K562 (cell line): ENCODE measurements around the gene RABL6. TPM values are rescaled to one million over a fixed set of nuclear protein-coding genes. Genes with fewer than 3 reads are reported as not detected.

ENCODE experiments used
- BRCA1 ChIP-seq, 2 experiments: fragments of 450-650 bp in 1 of 2; sonication (generic) in 1 of 2; formaldehyde crosslinking in 1 of 2; IDR thresholded peaks; 2 replicates each; pipeline versions ENCODE4 v1.5.0 to v1.6.1; 2017 to 2020; ENCODE audit warnings: mild to moderate bottlenecking in 1 of 2, missing genetic modification reagents in 1 of 2
- CLOCK ChIP-seq: fragments of 250-450 bp; sonication (Bioruptor Pico); IDR thresholded peaks from 2 replicates; pipeline ENCODE4 v1.4.0; 2020; ENCODE audit warnings: mild to moderate bottlenecking, moderate library complexity, borderline replicate concordance
- ELF1 ChIP-seq: fragments of 200-800 bp; sonication (Bioruptor generic); IDR thresholded peaks from 2 replicates; pipeline ENCODE4 v1.6.1; 2016; ENCODE audit warnings: missing genetic modification characterization, missing compliant biosample characterization
- ETV1 ChIP-seq: fragments of 450-650 bp; conservative IDR thresholded peaks from 2 replicates; pipeline ENCODE4 v1.6.1; 2016; ENCODE audit warnings: missing genetic modification characterization, control low read depth, low read depth, missing compliant biosample characterization
- HDAC6 ChIP-seq: IDR thresholded peaks from 2 replicates; pipeline ENCODE4 v1.6.1; 2012; ENCODE audit warnings: low read depth, mild to moderate bottlenecking, control low read depth, inconsistent platforms, low read length, moderate library complexity
- JUND ChIP-seq, 2 experiments: IDR thresholded peaks; 2 replicates in 1 of 2; 3 replicates in 1 of 2; pipeline ENCODE4 v1.6.1; 2011; ENCODE audit warnings: borderline replicate concordance in 2 of 2, low read depth in 2 of 2, low read length in 2 of 2, improper control_type of control experiment in 1 of 2, missing biosample characterization in 1 of 2, missing genetic modification characterization in 1 of 2, missing genetic modification reagents in 1 of 2
- LCOR ChIP-seq: sonication (generic); formaldehyde crosslinking; IDR thresholded peaks from 2 replicates; pipeline ENCODE4 v1.8.0; 2022; ENCODE audit warnings: mild to moderate bottlenecking, missing genetic modification reagents
- NEUROD1 ChIP-seq: fragments of 150-350 bp; IDR thresholded peaks from 2 replicates; pipeline ENCODE4 v1.6.1; 2014; ENCODE audit warnings: borderline replicate concordance, low read length, low read depth; ENCODE audit not compliant: partially characterized antibody
- NR2F6 ChIP-seq: fragments of 450-650 bp; formaldehyde crosslinking; IDR thresholded peaks from 2 replicates; pipeline ENCODE4 v1.4.0; 2020; ENCODE audit warnings: mild to moderate bottlenecking
- POLR3A ChIP-seq: IDR thresholded peaks from 2 replicates; pipeline ENCODE4 v1.6.1; 2011; ENCODE audit warnings: borderline replicate concordance, mild to moderate bottlenecking, moderate library complexity; ENCODE audit not compliant: insufficient read length, insufficient read depth; ENCODE audit errors: extremely low read depth
- PRDM10 ChIP-seq: fragments of 450-650 bp; IDR thresholded peaks from 2 replicates; pipeline ENCODE4 v1.6.1; 2018; ENCODE audit not compliant: partially characterized antibody
- SMAD4 ChIP-seq: fragments of 250-450 bp; sonication (Bioruptor Pico); conservative IDR thresholded peaks from 2 replicates; pipeline ENCODE4 v1.8.0; 2021; ENCODE audit warnings: inconsistent platforms, mild to moderate bottlenecking, moderate library complexity
- SREBF2 ChIP-seq: sonication (generic); formaldehyde crosslinking; IDR thresholded peaks from 2 replicates; pipeline ENCODE4 v1.4.0; 2020; ENCODE audit warnings: mild to moderate bottlenecking, missing genetic modification reagents
- XRCC5 ChIP-seq: fragments of 200-400 bp; formaldehyde crosslinking; IDR thresholded peaks from 2 replicates; pipeline ENCODE4 v1.6.1; 2017; ENCODE audit warnings: low read depth, mild to moderate bottlenecking, low read length
- ZNF165 ChIP-seq: fragments of 250-450 bp; sonication (Bioruptor Pico); IDR thresholded peaks from 2 replicates; pipeline ENCODE4 v1.4.0; 2020; ENCODE audit warnings: borderline replicate concordance
- ZNF3 ChIP-seq: fragments of 250-450 bp; sonication (Bioruptor Pico); IDR thresholded peaks from 2 replicates; pipeline ENCODE4 v1.5.0; 2021; ENCODE audit warnings: mild to moderate bottlenecking, moderate library complexity
- ZNF431 ChIP-seq: sonication (generic); formaldehyde crosslinking; IDR thresholded peaks from 2 replicates; pipeline ENCODE4 v1.8.0; 2022; ENCODE audit warnings: mild to moderate bottlenecking, missing genetic modification reagents
- polyA plus RNA-seq, 8 experiments: library from polyadenylated mRNA; depleted of rRNA in 4 of 8; stranded (reverse) in 5 of 8; unstranded in 3 of 8; fragments of >200 nt; fragmentation: Nextera tagmentation in 2 of 8; fragmentation: Illumina TruSeq in 1 of 8; extraction: Ambion mirVana in 2 of 8; extraction: Trizol in 1 of 8; gene quantifications; 2 replicates each; pipeline versions ENCODE4 v1.2.1 to v1.2.3, GENCODE V29; 2011 to 2014; ENCODE audit warnings: inconsistent platforms in 1 of 8, missing spikeins in 1 of 8
- total RNA-seq, 7 experiments: library from RNA; depleted of rRNA in 6 of 7; stranded (reverse); fragments of >200 nt in 6 of 7; fragmentation: Illumina TruSeq in 2 of 7; extraction: Trizol in 2 of 7; gene quantifications; 2 replicates each; pipeline versions ENCODE4 v1.2.1 to v1.2.3, GENCODE V29; 2011 to 2021; ENCODE audit warnings: low replicate concordance in 1 of 7
- TF ChIP-seq, protein P1 (sequence below): fragments of 450-650 bp; formaldehyde crosslinking; IDR thresholded peaks from 2 replicates; pipeline ENCODE4 v1.4.0; 2022; ENCODE audit warnings: mild to moderate bottlenecking, moderate library complexity
- TF ChIP-seq, protein P2 (sequence below): fragments of 250-450 bp; sonication (Bioruptor Pico); IDR thresholded peaks from 2 replicates; pipeline ENCODE4 v1.8.0; 2021; ENCODE audit warnings: moderate library complexity, mild to moderate bottlenecking, inconsistent platforms

Gene RABL6
- total and polyA plus RNA-seq, 9 of the 15 experiments (the other 6 are each of a cell fraction or from before 2014, with no cell fraction given) = 5.6 to 181 (median 84.5) TPM

DNA sequence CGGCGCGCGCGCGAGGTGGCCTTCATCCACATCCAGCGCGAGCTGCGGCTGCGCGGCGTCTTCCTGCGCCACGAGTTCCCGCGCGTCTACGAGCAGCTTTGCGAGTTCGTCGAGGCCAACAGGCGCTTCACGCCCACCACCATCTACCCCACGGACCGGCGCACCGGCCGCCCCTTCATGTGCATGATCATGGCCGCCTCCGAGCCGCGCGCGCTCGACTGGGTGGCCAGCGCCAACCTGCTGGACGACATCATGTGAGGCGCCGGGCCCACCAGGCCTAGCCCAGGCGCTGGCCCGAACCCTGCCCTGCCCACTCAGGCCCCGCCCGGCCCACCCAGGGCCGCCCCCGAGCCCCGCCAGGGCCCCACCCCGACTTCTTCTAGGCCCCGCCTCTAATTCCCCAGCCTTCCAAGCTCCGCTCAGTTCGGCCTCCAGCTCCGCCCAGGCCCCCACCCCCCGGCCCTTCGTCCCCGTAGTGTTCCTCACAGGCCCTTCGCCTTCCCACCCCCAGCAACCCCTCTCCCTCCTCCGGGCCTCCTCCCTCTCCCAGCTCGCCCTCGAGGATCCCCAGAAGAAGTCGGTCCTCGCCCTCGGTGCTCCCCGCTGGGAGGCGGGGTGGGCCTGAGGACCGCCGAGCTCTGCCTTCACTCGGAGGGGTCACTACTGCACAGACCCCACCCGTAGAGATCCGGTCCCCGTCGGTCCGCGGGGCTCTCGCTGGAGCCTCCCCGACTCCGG is 39.5 kb downstream of the RABL6 start (continued):
- no peak for TF ChIP-seq ZNF3 (CRISPR knock-in tag)
- no peak for TF ChIP-seq NEUROD1
- TF ChIP-seq SREBF2 (CRISPR knock-in tag) = no peak
- TF ChIP-seq JUND (IDR thresholded peaks at IDR 0.05; ENCODE audit: borderline replicate concordance, low read depth, low read length) = no peak
- no peak for TF ChIP-seq JUND (tag; IDR thresholded peaks at IDR 0.05; ENCODE audit: borderline replicate concordance, low read depth, low read length)
- no peak for TF ChIP-seq ZNF431 (CRISPR knock-in tag)
- no peak for TF ChIP-seq ZNF165 (CRISPR knock-in tag)
- 0 out of 2 replicates have a peak, but pooled peaks have one; percentile 50 for TF ChIP-seq LCOR (CRISPR knock-in tag)
- TF ChIP-seq, protein P1, sequence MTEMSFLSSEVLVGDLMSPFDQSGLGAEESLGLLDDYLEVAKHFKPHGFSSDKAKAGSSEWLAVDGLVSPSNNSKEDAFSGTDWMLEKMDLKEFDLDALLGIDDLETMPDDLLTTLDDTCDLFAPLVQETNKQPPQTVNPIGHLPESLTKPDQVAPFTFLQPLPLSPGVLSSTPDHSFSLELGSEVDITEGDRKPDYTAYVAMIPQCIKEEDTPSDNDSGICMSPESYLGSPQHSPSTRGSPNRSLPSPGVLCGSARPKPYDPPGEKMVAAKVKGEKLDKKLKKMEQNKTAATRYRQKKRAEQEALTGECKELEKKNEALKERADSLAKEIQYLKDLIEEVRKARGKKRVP = 0 out of 2 replicates have a peak, but pooled peaks have one; percentile 9
- TF ChIP-seq BRCA1 (IDR thresholded peaks at IDR 0.05) = no peak
- no peak for TF ChIP-seq BRCA1 (CRISPR knock-in tag; IDR thresholded peaks at IDR 0.05)
- no peak for TF ChIP-seq SMAD4
- TF ChIP-seq NR2F6 = no peak
- TF ChIP-seq, protein P2, sequence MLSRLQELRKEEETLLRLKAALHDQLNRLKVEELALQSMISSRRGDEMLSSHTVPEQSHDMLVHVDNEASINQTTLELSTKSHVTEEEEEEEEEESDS (CRISPR knock-in tag) = no peak
- no peak for TF ChIP-seq POLR3A
- 0 out of 2 replicates have a peak, but pooled peaks have one; percentile 39 for TF ChIP-seq CLOCK (CRISPR knock-in tag)
- no peak for TF ChIP-seq ETV1
- no peak for TF ChIP-seq PRDM10
- no peak for TF ChIP-seq ELF1
- no peak for TF ChIP-seq HDAC6
- TF ChIP-seq XRCC5 = no peak
